ENCODE measurements around the gene ZBTB16. TPM values are rescaled to one million over a fixed set of nuclear protein-coding genes. Genes with fewer than 3 reads are reported as not detected.

Gene ZBTB16
- polyA plus RNA-seq, 1 experiment, result not detected

DNA sequence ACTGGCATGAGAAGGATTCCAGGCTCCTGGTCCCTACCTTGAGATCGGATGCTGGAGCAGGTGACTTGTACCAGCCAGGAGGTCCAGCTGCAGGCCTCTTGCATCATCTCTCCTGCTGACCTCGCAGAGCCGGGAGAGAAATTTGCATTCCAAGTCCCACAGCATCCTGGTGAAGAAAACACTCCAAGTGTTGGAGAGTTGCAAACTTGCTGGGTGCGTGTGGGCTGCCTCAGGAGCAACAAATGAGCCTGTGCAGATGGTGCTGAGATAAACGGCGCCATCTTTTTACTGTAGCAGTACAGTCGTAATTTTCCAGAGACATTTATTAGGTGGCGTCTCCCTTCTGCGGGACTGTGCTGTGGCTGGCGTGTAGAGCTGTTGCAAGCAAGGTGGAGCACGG lies 32.1 kb upstream of the ZBTB16 start:
- H3K27ac ChIP-seq (ENCODE audit: low read depth, low read length), result no peak overlapping the region
- POLR2A ChIA-PET, result no interaction called here
- CTCF ChIA-PET, result interaction anchor here (0.6 to 6.3 kb wide), 2 partner anchors 229 to 234 kb away, joined by 4 to 40 read pairs; no protein-coding TSS in a partner anchor
- no peak overlapping the region for H3K4me3 ChIP-seq (ENCODE audit: low read depth, low read length)
- H3K27me3 ChIP-seq (ENCODE audit: control insufficient read depth, insufficient read depth, low read length), result no peaks in the 10 kb centered on the region
- DNase-seq (ENCODE audit: low read depth, low spot score), result no peak
- no peaks in the 10 kb centered on the region for H3K9me3 ChIP-seq (ENCODE audit: control insufficient read depth, insufficient read depth, low read length)
- TF ChIP-seq, protein P1, sequence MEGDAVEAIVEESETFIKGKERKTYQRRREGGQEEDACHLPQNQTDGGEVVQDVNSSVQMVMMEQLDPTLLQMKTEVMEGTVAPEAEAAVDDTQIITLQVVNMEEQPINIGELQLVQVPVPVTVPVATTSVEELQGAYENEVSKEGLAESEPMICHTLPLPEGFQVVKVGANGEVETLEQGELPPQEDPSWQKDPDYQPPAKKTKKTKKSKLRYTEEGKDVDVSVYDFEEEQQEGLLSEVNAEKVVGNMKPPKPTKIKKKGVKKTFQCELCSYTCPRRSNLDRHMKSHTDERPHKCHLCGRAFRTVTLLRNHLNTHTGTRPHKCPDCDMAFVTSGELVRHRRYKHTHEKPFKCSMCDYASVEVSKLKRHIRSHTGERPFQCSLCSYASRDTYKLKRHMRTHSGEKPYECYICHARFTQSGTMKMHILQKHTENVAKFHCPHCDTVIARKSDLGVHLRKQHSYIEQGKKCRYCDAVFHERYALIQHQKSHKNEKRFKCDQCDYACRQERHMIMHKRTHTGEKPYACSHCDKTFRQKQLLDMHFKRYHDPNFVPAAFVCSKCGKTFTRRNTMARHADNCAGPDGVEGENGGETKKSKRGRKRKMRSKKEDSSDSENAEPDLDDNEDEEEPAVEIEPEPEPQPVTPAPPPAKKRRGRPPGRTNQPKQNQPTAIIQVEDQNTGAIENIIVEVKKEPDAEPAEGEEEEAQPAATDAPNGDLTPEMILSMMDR (IDR thresholded peaks at IDR 0.05; ENCODE audit: low read depth, low read length), result no peak

DNA sequence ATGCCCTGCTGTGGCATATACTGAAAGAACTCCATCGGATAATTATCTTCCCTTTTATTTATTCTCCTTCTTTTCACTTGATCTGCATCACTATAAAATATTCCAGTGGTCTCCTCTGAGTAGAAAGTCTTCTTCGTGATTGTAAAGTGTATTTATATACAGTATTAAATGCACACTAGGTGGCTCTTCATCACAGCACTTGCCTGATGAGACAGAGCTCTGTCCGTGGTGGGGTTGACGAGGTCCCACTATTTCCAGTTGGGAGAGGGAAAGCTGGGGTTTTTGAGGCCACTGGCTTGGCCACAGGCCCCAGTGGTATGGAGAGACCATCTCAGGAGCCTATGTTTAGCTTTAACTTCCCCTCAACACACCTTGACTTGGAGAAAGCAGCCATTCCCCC lies 31.6 kb upstream of the ZBTB16 start:
- no peaks in the 10 kb centered on the region for H3K9me3 ChIP-seq (ENCODE audit: control insufficient read depth, insufficient read depth, low read length)
- H3K27me3 ChIP-seq (ENCODE audit: control insufficient read depth, insufficient read depth, low read length), result no peaks in the 10 kb centered on the region
- TF ChIP-seq, protein P1 (IDR thresholded peaks at IDR 0.05; ENCODE audit: low read depth, low read length), result no peak
- POLR2A ChIA-PET, result no interaction called here
- H3K27ac ChIP-seq (ENCODE audit: low read depth, low read length), result no peak overlapping the region
- no peak for DNase-seq (ENCODE audit: low read depth, low spot score)
- CTCF ChIA-PET, result interaction anchor here (0.5 to 6.3 kb wide), 3 partner anchors 46 to 234 kb away, joined by 3 to 40 read pairs (median 4); no protein-coding TSS in a partner anchor
- H3K4me3 ChIP-seq (ENCODE audit: low read depth, low read length), result no peak overlapping the region

DNA sequence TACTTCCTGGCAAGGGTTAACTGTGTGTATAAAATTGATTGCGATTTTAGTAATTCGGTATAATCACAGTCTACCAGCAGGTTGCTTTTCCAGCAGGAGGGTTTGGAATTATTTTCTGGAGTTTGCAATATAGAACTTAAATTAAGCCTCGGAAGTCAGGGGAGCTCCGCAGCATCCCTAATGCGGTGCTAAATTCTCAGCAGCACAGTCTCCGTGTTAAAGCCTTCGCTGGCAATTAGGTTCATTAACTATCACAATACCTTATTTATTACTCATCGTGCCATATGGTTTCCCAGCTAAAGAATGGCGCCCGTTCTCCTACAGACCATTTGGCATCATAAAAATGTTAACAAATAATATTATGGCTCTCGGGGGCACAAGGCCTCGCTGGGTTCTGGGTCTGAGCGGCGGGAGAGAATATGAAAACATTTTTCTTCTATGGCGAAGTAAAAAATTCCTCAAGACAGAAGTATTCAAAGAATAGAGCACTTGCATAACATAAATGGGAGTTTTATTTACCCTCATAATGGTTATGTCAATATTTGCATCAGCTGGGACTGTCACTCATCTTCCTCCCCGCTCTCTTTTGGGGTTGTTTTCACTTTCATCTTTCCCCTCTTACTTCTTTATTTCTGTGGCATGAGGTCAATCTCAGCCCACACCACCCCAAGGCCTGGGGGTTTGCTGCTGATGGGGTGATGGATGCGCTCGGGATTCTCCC lies 28.1 kb upstream of the ZBTB16 start:
- Histone ChIP-seq H3K27ac (ENCODE audit: low read depth, low read length) (no peak overlapping the region), H3K4me3 (ENCODE audit: low read depth, low read length) (no peak overlapping the region), H3K27me3 (ENCODE audit: control insufficient read depth, insufficient read depth, low read length) (peaks cover 6% of the 10 kb centered on the region), H3K9me3 (ENCODE audit: control insufficient read depth, insufficient read depth, low read length) (no peaks in the 10 kb centered on the region)
- no peak for DNase-seq (ENCODE audit: low read depth, low spot score)
- ChIA-PET CTCF (interaction anchor here (6.3 kb wide), 1 partner anchor 230 kb away, joined by 40 read pairs; no protein-coding TSS in a partner anchor), POLR2A (no interaction called here)
- TF ChIP-seq, protein P1 (IDR thresholded peaks at IDR 0.05; ENCODE audit: low read depth, low read length), result no peak

DNA sequence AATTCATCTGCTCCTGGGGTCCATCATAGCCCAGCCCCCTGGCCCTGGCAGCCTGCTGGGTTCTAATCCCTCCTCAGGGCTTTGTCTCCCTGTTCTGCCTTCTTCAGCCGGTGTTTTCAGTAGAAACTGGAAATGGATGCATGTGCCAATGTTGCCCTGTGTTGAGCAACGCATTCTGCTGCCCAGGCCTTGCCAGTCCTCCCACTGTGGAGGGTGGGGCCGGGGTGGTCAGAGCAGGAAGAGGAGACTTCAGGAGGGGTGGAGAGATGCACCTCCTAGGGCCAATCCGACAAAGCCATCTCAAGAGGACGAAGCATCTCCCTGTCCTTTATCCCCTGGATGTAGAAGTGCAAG lies 27.6 kb upstream of the ZBTB16 start:
- CTCF ChIA-PET, result no interaction called here

DNA sequence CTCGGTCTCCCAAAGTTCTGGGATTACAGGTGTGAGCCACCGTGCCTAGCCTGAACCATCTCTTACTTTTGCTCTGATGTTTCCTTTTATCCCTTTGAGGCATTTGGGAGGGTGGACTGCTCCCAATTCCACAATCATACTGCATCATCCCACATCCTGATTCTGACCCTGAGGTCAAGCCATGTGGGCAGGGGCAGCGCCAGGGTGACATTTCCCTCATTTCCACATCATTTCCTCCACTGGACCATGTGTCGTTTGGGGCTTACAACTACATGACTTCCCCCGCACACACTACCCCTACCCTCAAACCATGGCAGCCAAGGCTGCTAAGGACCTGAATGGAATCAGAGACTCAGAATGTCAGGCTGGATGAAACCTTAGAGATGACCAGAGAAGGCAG lies 26.4 kb upstream of the ZBTB16 start:
- Histone ChIP-seq H3K27ac (ENCODE audit: low read depth, low read length) (no peak overlapping the region), H3K9me3 (ENCODE audit: control insufficient read depth, insufficient read depth, low read length) (no peaks in the 10 kb centered on the region), H3K4me3 (ENCODE audit: low read depth, low read length) (no peak overlapping the region), H3K27me3 (ENCODE audit: control insufficient read depth, insufficient read depth, low read length) (peaks cover 6% of the 10 kb centered on the region)
- ChIA-PET CTCF (interaction anchor here (7.8 kb wide), 1 partner anchor 227 kb away, joined by 185 read pairs; no protein-coding TSS in a partner anchor), POLR2A (no interaction called here)
- no peak for DNase-seq (ENCODE audit: low read depth, low spot score)
- TF ChIP-seq, protein P1 (IDR thresholded peaks at IDR 0.05; ENCODE audit: low read depth, low read length), result no peak

More for the DNA sequence above, 27.6 kb upstream of the ZBTB16 start:
- POLR2A ChIA-PET, result no interaction called here
- TF ChIP-seq, protein P1 (IDR thresholded peaks at IDR 0.05; ENCODE audit: low read depth, low read length), result no peak
- Histone ChIP-seq H3K27ac (ENCODE audit: low read depth, low read length) (no peak overlapping the region), H3K4me3 (ENCODE audit: low read depth, low read length) (no peak overlapping the region), H3K27me3 (ENCODE audit: control insufficient read depth, insufficient read depth, low read length) (peaks cover 6% of the 10 kb centered on the region), H3K9me3 (ENCODE audit: control insufficient read depth, insufficient read depth, low read length) (no peaks in the 10 kb centered on the region)
- DNase-seq (ENCODE audit: low read depth, low spot score), result no peak
